ENCODE results near the gene TNP1.

TNP1 gene, protein sequence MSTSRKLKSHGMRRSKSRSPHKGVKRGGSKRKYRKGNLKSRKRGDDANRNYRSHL

GRCh38 chr2:216859944-216860343 lies at the start of gene TNP1:
Gene TNP1, minus strand, starts transcription at chr2:216860064. Its CDS starts 30 bp downstream, at chr2:216860034.
- DNase-seq = no peak

DNA sequence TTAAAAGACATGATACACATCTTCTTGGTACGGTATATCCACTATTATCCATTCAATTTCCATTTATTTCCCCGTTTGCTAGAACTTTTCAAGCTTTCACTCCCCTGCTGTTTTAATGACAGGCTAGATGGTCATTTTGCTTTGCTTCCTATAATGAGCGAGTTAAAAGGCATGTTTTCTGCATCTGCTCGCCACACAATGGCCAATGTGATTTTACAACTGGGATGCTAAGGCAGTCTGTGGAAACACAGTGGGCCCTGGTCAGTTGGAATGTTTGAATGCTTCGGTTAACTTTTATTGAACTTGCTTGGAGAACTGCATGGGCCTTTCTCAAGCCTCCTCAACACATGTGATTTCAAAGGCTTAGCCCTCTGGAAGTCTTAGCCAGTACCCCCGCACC lies 48.4 kb upstream of the TNP1 start:
- DNase-seq = no peak

DNA sequence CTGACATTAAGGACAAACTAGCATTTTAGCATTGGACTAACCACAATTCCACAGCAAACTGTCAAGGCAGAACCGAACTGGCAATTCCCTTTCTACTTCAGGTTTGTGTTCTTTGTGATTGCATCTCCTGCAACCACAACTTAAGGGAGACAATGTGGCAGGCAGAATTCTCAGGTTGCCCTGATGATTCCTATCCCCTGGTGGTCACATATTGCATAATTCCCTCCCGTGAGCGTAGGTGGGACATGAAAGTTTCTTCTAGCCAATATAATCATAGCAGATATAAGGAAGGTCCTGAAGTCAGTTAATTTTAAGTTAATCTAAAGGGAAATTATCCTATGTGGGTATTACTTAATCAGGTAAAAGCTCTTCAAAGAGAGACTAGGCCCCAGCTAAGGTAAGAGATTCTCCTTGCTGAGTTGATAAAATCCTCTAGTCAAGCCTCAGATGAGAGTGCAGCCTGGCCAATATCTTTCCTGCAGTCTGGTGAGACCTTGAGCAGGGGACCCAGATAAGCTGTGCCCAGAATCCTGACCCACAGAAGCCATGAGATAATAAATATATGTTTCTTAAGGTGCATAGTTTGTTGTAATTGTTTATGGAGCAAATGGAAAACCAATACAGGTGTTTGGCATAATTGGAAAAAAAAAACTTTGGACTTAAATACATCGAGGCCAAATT lies 45.9 kb upstream of the TNP1 start:
- no peak for DNase-seq

DNA sequence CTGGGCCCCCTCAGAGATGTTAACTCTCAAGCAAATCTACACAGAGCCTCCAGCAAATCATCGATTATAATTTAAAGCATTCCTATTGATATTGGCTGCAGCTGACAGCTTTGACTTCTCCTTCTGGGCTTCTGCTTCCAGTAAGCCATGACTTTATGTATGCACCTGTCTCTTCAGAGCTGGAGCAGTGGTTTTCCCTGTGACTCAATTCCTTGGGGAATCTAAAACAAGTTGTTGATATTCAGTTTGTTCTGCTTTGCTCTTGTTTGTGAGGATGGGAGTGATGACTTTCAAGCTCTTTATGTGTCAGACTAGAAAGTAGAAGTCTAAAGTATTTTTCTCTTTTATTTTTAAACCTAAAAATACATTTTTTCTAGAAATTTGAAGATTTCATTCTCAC lies 45.1 kb upstream of the TNP1 start:
- no peak for DNase-seq

GRCh38 chr2:216904554-216904953 lies 44.7 kb upstream of the TNP1 start:
- DNase-seq = no peak

- no peak for DNase-seq
These were observed 43.6 kb upstream of the TNP1 start for GRCh38 chr2:216903470-216903869.

- DNase-seq = no peak
These were observed 41.4 kb upstream of the TNP1 start for GRCh38 chr2:216901273-216901672.

- DNase-seq = no peak
These were observed 40.5 kb upstream of the TNP1 start for GRCh38 chr2:216900406-216900805.

GRCh38 chr2:216897561-216898203 lies 37.8 kb upstream of the TNP1 start:
- DNase-seq = no peak

DNA sequence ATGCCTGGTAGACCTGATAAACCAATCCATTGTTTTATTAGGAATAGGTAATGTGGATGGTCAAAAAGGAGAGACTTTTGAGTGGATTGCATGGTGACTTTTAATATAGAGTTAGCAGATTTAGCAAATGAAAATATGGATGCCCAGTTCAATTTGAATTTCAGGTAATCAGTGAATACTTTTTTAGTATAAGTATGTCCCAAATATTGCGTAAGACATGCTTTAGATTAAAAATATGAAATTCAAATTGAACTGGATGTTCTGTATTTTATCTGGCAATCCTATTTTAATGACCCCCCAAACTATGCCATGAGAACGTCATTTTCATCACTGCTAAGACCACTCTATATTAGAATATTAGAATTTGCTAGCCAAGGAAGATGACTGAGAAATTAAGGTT lies 30.3 kb upstream of the TNP1 start:
- no peak for DNase-seq

GRCh38 chr2:216888887-216889622 lies 29.2 kb upstream of the TNP1 start:
- DNase-seq = no peak

- no peak for DNase-seq
These were observed 28.2 kb upstream of the TNP1 start for GRCh38 chr2:216888081-216888480.

- no peak for DNase-seq
These were observed 27.3 kb upstream of the TNP1 start for GRCh38 chr2:216887138-216887537.

DNA sequence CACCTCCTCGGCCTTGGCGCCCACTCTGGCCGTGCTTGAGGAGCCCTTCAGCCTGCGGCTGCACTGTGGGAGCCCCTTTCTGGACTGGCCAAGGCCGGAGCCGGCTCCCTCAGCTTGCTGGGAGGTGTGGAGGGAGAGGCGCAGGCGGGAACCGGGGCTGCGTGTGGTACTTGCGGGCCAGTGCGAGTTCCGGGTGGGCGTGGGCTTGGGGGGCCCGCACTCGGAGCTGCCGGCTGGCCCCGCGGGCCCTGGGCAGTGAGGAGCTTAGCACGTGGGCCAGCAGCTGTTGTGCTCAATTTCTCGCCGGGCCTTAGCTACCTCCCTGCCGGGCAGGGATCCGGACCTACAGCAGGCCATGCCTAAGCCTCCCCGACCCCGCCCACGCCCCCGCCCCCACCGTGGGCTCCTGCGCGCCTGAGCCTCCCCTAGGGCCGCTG lies 25.3 kb upstream of the TNP1 start:
- no peak for DNase-seq

- DNase-seq = no peak
These were observed 24.5 kb upstream of the TNP1 start for GRCh38 chr2:216884347-216884746.

DNA sequence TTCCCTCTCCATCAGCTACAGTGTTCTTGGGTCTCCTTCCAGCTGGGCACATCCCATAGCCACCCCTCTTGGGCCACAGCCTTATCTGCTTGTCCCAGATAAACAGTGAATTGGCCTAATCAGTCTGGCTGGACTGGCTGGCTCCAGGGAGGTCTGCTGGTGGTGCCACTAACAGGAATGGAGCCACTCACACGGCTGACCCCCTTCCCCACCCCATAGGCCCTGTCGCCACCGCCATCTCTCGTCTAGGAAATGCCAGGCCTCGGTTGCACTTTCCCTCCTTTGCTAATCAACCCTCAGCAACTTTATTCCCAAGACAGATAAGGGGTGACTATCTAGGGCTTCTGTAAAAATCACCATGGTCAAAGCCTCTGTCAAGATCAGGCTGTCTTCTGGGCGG lies 23.0 kb upstream of the TNP1 start:
- DNase-seq = no peak

DNA sequence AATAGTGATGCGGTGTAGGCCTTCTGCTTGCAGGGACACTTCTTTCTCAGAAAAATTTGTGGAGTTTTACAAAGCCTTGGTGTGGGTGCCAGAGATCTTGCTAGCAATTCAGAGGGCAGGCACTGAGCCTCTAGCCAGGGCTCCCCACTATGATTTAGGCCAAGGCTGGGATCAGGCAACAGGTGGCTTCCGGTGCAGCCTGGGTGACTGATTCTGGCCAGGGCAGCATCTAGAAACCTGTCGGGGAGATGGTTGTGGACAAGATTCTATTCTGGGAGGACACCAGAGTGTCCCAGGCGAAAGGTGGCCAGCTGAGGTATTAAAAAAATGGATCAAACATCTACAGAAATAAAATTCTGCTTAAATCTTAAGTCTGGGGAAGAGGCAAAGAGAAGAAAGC lies 21.5 kb upstream of the TNP1 start:
- no peak for DNase-seq

DNA sequence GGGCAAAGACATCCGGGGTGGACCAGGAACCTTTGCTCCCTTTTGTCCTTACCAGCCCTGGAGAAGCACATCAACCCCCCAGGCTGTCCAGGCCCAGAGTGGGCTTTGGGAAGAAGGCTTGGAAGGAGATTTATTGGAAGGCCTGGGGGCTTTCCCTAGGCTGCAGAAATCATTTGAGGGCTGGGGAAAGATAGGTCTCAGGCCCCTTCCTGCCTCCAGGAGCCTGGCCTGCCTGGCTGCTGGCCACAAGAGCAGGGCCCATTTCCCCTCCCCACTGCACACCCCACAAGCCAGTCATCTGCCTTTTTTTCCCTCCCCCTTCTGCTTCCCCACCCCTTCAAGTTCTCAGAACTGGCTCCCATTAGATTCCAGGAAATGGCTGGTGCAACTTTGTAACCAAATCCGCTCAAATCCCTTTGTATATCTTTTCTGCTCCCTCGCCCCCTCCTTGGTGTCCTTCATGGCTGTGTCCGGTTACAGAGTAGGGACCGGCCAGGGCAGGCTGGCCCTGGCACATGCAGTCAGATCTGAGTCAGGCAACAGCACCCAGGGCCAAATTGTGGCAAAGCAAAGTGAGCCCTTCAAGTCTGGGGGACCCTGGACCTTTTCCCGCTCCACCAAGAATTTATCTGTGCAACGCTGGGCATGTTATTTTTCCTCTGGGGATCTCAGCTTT lies 20.8 kb upstream of the TNP1 start:
- peak; percentile 47 for DNase-seq

GRCh38 chr2:216879727-216880508 lies 20.1 kb upstream of the TNP1 start:
- no peak for DNase-seq

GRCh38 chr2:216878072-216878471 lies 18.2 kb upstream of the TNP1 start:
- DNase-seq = no peak

- DNase-seq = no peak
These were observed 17.2 kb upstream of the TNP1 start for GRCh38 chr2:216877085-216877484.

DNA sequence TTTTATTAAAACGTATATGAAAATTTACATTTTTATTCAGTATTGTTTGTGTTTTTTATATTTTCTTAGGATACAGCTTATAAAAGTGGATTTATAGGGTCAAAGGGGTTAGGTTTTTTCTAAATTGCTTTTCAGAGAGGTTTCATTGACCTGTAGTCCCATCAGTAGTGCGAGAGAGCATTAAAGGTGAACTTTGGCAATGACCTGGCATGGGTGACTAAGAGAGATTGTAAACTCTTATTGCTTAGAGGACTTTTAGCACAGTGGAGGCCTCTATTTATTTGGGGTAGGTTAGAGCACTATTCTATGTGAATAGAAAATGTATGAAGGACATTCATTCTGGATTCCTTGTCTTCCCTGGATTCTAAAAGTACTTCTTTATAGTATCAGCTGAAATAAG lies 16.0 kb upstream of the TNP1 start:
- no peak for DNase-seq

DNA sequence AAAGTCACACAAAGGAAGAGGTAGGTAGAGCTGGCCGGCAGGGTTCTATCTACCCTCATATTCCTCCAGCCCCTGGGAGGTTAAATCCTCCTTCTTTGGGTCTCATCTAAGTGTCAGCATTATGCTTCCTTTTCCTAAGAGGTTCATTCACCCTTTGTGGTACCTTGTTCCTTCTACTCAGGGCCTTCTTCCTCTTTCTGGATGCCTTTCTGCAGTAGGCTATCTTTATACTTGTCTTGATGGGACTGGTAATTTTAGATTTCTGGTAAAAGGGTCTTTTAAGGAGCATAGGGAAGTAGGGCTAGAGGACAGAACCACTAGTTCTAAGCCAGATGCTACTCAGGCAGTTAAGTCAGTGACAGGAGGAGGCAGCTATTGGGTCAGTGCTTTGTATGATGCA lies 13.7 kb upstream of the TNP1 start:
- DNase-seq = no peak
